MM.1S (cell line): ENCODE results near the gene CYP2A6.
"Not testable (repeated sequence)": the region's sequence is repeated elsewhere in the genome, so short reads cannot be mapped to it uniquely, and the experiment has no call there.

Experiments used
- DNase-seq: peaks from one replicate; pipeline ENCODE4 v3.0.0-alpha.2; 2015
- H2AFZ ChIP-seq: fragments of 300-600 bp; sonication (generic); 2 replicates; pipeline ENCODE4 v1.6.0; 2016; ENCODE audit warnings: antibody characterized with exemption, low read length
- H3F3A ChIP-seq: fragments of 300-600 bp; sonication (generic); 2 replicates; pipeline ENCODE4 v1.6.1; 2016; ENCODE audit warnings: mild to moderate bottlenecking, antibody characterized with exemption, low read length, moderate library complexity, mixed read lengths; ENCODE audit not compliant: insufficient read depth
- H3K27ac ChIP-seq: fragments of 300-600 bp; sonication (generic); 2 replicates; pipeline ENCODE4 v1.5.1; 2016; ENCODE audit warnings: mild to moderate bottlenecking, low read length
- H3K27me3 ChIP-seq: fragments of 300-600 bp; sonication (generic); replicated peaks from 2 replicates; pipeline ENCODE4 v1.6.0; 2016; ENCODE audit warnings: low read length; ENCODE audit not compliant: insufficient read depth
- H3K36me3 ChIP-seq: fragments of 300-600 bp; sonication (generic); replicated peaks from 2 replicates; pipeline ENCODE4 v1.6.1; 2016; ENCODE audit warnings: mild to moderate bottlenecking, low read length, mixed read lengths; ENCODE audit not compliant: insufficient read depth
- H3K4me1 ChIP-seq: fragments of 300-600 bp; sonication (generic); 2 replicates; pipeline ENCODE4 v1.6.1; 2016; ENCODE audit warnings: low read length, mixed read lengths
- H3K4me2 ChIP-seq: fragments of 300-600 bp; sonication (generic); 2 replicates; pipeline ENCODE4 v1.6.0; 2016; ENCODE audit warnings: low read depth, low read length
- H3K4me3 ChIP-seq: fragments of 300-600 bp; sonication (generic); 2 replicates; pipeline ENCODE4 v1.5.1; 2016; ENCODE audit warnings: low read length, mixed read lengths
- H3K79me2 ChIP-seq: fragments of 300-600 bp; sonication (generic); 2 replicates; pipeline ENCODE4 v1.6.1; 2016; ENCODE audit warnings: mixed run types, low read length, mixed read lengths
- H3K9ac ChIP-seq: fragments of 300-600 bp; sonication (generic); 2 replicates; pipeline ENCODE4 v1.6.1; 2016; ENCODE audit warnings: low read length, mixed read lengths
- H3K9me2 ChIP-seq: fragments of 300-600 bp; sonication (generic); replicated peaks from 2 replicates; pipeline ENCODE4 v1.6.1; 2016; ENCODE audit warnings: mild to moderate bottlenecking, low read length, mixed read lengths; ENCODE audit not compliant: insufficient read depth
- H3K9me3 ChIP-seq: fragments of 300-600 bp; sonication (generic); replicated peaks from 2 replicates; pipeline ENCODE4 v1.6.1; 2016; ENCODE audit warnings: mild to moderate bottlenecking, low read length, mixed read lengths; ENCODE audit not compliant: insufficient read depth
- H4K20me1 ChIP-seq: fragments of 300-600 bp; sonication (generic); 2 replicates; pipeline ENCODE4 v1.6.1; 2016; ENCODE audit warnings: mild to moderate bottlenecking, low read length, moderate library complexity, mixed read lengths; ENCODE audit not compliant: insufficient read depth
- EZH2 ChIP-seq: fragments of 300-600 bp; sonication (generic); optimal IDR thresholded peaks from 2 replicates; pipeline ENCODE3; 2017; ENCODE audit warnings: low read depth, mild to moderate bottlenecking, antibody characterized with exemption, low read length, mixed read lengths
- EZH2phosphoT487 ChIP-seq: fragments of 300-600 bp; sonication (generic); IDR thresholded peaks from 2 replicates; pipeline ENCODE4 v1.6.1; 2018; ENCODE audit warnings: antibody characterized with exemption, low read length
- TF ChIP-seq, protein P1 (sequence below): fragments of 300-600 bp; sonication (generic); IDR thresholded peaks from 2 replicates; pipeline ENCODE4 v1.5.1; 2016; ENCODE audit warnings: antibody characterized with exemption, low read length, mixed read lengths

The CYP2A6 gene

GRCh38 chr19:40850277-40850676, at the start of gene CYP2A6:
Gene CYP2A6, minus strand, starts transcription at chr19:40850447. Its CDS starts 21 bp downstream, at chr19:40850426.
- peaks cover 21% of the 10 kb centered on the region for H3K27me3 ChIP-seq
- not testable (repeated sequence) for H3K27ac ChIP-seq, H3K9me3 ChIP-seq, H3K79me2 ChIP-seq, H4K20me1 ChIP-seq, H3K4me3 ChIP-seq, H3K4me1 ChIP-seq, H3K4me2 ChIP-seq, H3K9me2 ChIP-seq, DNase-seq, H2AFZ ChIP-seq, H3K36me3 ChIP-seq, H3F3A ChIP-seq, H3K9ac ChIP-seq

- not testable (repeated sequence) for H3K9me2 ChIP-seq, H3K9me3 ChIP-seq, H3K27ac ChIP-seq, H3F3A ChIP-seq, H3K4me3 ChIP-seq, H3K4me1 ChIP-seq, DNase-seq, H2AFZ ChIP-seq, H3K9ac ChIP-seq, H3K36me3 ChIP-seq, H4K20me1 ChIP-seq, H3K4me2 ChIP-seq, H3K79me2 ChIP-seq
- peaks cover 72% of the 10 kb centered on the region for H3K27me3 ChIP-seq
Measured at GRCh38 chr19:40899964-40900363, 49.7 kb upstream of the CYP2A6 start.

DNA sequence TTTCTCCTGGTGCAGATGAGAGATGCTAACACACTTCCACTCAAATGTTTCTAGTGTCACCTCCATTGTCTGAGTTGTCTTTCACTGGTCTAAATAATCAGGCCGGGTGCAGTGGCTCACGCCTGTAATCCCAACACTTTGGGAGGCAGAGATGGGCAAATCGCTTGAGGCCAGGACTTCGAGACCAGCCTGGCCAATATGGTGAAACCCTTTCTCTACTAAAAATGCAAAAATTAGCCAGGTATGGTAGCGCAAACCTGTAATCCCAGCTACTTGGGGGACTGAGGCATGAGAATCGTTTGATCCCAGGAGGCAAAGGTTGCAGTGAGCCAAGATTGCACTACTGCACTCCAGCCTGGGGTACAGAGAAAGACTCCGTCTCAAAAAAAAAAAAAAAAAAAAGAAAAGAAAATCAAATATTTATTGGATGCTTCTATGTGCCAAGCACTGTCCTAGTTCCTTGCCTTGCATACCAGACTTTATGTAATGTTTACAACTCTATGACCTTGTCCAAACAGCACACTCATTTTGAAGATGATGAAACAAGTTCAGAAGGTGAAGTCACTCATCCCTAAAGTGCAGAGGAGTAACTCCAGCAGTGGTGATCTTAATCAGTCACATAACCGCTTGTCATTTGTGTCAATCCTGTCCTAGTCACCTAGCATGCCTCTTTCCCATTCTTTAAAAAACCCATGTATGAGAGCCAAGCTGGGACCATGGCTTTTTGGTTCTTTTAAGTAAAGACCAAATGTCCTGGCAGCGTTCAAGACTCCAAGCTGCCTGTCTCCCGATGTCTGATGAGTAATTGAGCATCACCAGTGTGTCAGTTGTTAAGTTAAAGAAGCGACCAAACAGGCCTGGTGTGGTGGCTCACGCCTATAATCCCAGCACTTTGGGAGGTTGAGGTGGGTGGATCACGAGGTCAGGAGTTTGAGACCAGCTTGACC, 46.9 kb upstream of the CYP2A6 start:
- not testable (repeated sequence) for H4K20me1 ChIP-seq, H3K4me3 ChIP-seq, H3F3A ChIP-seq, DNase-seq, H3K36me3 ChIP-seq, H3K9me3 ChIP-seq, H3K4me1 ChIP-seq, H2AFZ ChIP-seq, H3K9me2 ChIP-seq, H3K79me2 ChIP-seq, H3K27ac ChIP-seq, H3K4me2 ChIP-seq, H3K9ac ChIP-seq
- peaks cover 70% of the 10 kb centered on the region for H3K27me3 ChIP-seq

GRCh38 chr19:40896418-40896796, 46.2 kb upstream of the CYP2A6 start:
- no peak overlapping the region for H3K9ac ChIP-seq
- no peaks in the 10 kb centered on the region for H3K9me3 ChIP-seq
- H3K27me3 ChIP-seq, result peaks cover 68% of the 10 kb centered on the region
- no peaks in the 10 kb centered on the region for H3F3A ChIP-seq
- no peaks in the 10 kb centered on the region for H3K36me3 ChIP-seq
- no peak overlapping the region for H3K4me3 ChIP-seq
- H4K20me1 ChIP-seq, result no peaks in the 10 kb centered on the region
- no peak overlapping the region for H3K27ac ChIP-seq
- no peaks in the 10 kb centered on the region for H3K79me2 ChIP-seq
- H3K4me2 ChIP-seq, result no peak overlapping the region
- TF ChIP-seq, protein P1, sequence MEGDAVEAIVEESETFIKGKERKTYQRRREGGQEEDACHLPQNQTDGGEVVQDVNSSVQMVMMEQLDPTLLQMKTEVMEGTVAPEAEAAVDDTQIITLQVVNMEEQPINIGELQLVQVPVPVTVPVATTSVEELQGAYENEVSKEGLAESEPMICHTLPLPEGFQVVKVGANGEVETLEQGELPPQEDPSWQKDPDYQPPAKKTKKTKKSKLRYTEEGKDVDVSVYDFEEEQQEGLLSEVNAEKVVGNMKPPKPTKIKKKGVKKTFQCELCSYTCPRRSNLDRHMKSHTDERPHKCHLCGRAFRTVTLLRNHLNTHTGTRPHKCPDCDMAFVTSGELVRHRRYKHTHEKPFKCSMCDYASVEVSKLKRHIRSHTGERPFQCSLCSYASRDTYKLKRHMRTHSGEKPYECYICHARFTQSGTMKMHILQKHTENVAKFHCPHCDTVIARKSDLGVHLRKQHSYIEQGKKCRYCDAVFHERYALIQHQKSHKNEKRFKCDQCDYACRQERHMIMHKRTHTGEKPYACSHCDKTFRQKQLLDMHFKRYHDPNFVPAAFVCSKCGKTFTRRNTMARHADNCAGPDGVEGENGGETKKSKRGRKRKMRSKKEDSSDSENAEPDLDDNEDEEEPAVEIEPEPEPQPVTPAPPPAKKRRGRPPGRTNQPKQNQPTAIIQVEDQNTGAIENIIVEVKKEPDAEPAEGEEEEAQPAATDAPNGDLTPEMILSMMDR, result no peak
- TF ChIP-seq EZH2, result no peak
- TF ChIP-seq EZH2phosphoT487, result no peak
- no peak overlapping the region for H2AFZ ChIP-seq
- no peaks in the 10 kb centered on the region for H3K4me1 ChIP-seq
- no peaks in the 10 kb centered on the region for H3K9me2 ChIP-seq
- no peak for DNase-seq

GRCh38 chr19:40893112-40893511, 42.9 kb upstream of the CYP2A6 start:
- no peak overlapping the region for H3K27ac ChIP-seq
- no peaks in the 10 kb centered on the region for H3K9me3 ChIP-seq
- TF ChIP-seq EZH2phosphoT487 (no peak), EZH2 (no peak)
- TF ChIP-seq, protein P1, result no peak
- H3K36me3 ChIP-seq, result no peaks in the 10 kb centered on the region
- H3K9me2 ChIP-seq, result no peaks in the 10 kb centered on the region
- DNase-seq, result no peak
- peaks cover 80% of the 10 kb centered on the region for H3K27me3 ChIP-seq
- no peak overlapping the region for H3K4me3 ChIP-seq
- H3K4me1 ChIP-seq, result no peaks in the 10 kb centered on the region
- no peaks in the 10 kb centered on the region for H3K79me2 ChIP-seq
- H2AFZ ChIP-seq, result no peak overlapping the region
- no peak overlapping the region for H3K4me2 ChIP-seq
- no peaks in the 10 kb centered on the region for H4K20me1 ChIP-seq
- H3K9ac ChIP-seq, result no peak overlapping the region
- no peaks in the 10 kb centered on the region for H3F3A ChIP-seq
